ENCODE data around the gene TSPAN17. TPM values are rescaled to one million over a fixed set of nuclear protein-coding genes. Genes with fewer than 3 reads are reported as not detected.

Gene TSPAN17
- total and polyA plus RNA-seq, 2 experiments from 2014 or later: 11.7 to 52.1 TPM

- TF ChIP-seq CTCF (conservative IDR thresholded peaks at IDR 0.05; ENCODE audit: low read depth in 2 of 2): no peak
Observed at GRCh38 chr5:176644878-176645670, 2.2 kb upstream of the TSPAN17 start (continued).

GRCh38 chr5:176646049-176646706 is 1.1 kb upstream of the TSPAN17 start:
- H3K4me2 ChIP-seq: peak overlapping the region; percentile 72; the same call in 1 of the 2 replicates
- H3K4me1 ChIP-seq (ENCODE audit: insufficient read depth): peaks cover 11% of the 10 kb centered on the region
- H3K27ac ChIP-seq (ENCODE audit: low read depth): no peak overlapping the region
- DNase-seq (ENCODE audit: low spot score): no peak
- no peak for ATAC-seq
- Mint-ChIP-seq H3K9me3 (no peaks in the 10 kb centered on the region; the same call in 2 of the 3 replicates), H3K27me3 (ENCODE audit: insufficient read depth, low read depth, poor library complexity) (peaks cover 11% of the 10 kb centered on the region), H3K36me3 (ENCODE audit: low read depth) (no peaks in the 10 kb centered on the region), H3K4me3 (no peak overlapping the region; the same call in 1 of the 3 replicates), H3K27ac (no peak overlapping the region), H3K4me1 (peaks cover 48% of the 10 kb centered on the region)
- no peaks in the 10 kb centered on the region for H3K27me3 ChIP-seq (ENCODE audit: insufficient read depth)
- no peaks in the 10 kb centered on the region for H3K36me3 ChIP-seq (ENCODE audit: insufficient read depth)
- no peaks in the 10 kb centered on the region for H3K9me2 ChIP-seq (ENCODE audit: insufficient read depth)
- H4K20me1 ChIP-seq (replicated peaks; ENCODE audit: insufficient read depth): no peaks in the 10 kb centered on the region
- H3F3A ChIP-seq (replicated peaks; ENCODE audit: low read depth): 0 out of 2 replicates have a peak, but pooled peaks cover 5% of the 10 kb centered on the region
- peak overlapping the region; percentile 93 for H2AFZ ChIP-seq
- peaks cover 27% of the 10 kb centered on the region for H3K79me2 ChIP-seq (replicated peaks; ENCODE audit: insufficient read depth)
- H3K4me3 ChIP-seq: peak overlapping the region; percentile 89; the same call in 1 of the 2 replicates
- TF ChIP-seq POLR2AphosphoS5 (IDR thresholded peaks at IDR 0.05; ENCODE audit: low read depth) (no peak), EZH2 (IDR thresholded peaks at IDR 0.05; ENCODE audit: low read depth, unreplicated experiment) (no peak), REST (IDR thresholded peaks at IDR 0.05; ENCODE audit: unreplicated experiment) (no peak), NANOG (IDR thresholded peaks at IDR 0.05; ENCODE audit: borderline replicate concordance) (no peak), STAT1 (IDR thresholded peaks at IDR 0.05; ENCODE audit: unreplicated experiment) (no peak), ZNF462 (CRISPR knock-in tag; IDR thresholded peaks at IDR 0.05) (no peak), EZH2phosphoT487 (IDR thresholded peaks at IDR 0.05; ENCODE audit: unreplicated experiment) (no peak), CTCF (conservative IDR thresholded peaks at IDR 0.05; ENCODE audit: low read depth in 2 of 2) (no peak)
